RCC 7860 (cell line): ENCODE data around the gene PLD3.

Experiments
- DNase-seq: peaks from one replicate; pipeline ENCODE4 v3.0.0-alpha.2; 2015; ENCODE audit warnings: low spot score
- FAIRE-seq: peaks from 2 replicates; lab custom pipeline; 2012; peaks lifted over from hg19 to GRCh38; lab: Jason Lieb, UNC

Gene PLD3

DNA sequence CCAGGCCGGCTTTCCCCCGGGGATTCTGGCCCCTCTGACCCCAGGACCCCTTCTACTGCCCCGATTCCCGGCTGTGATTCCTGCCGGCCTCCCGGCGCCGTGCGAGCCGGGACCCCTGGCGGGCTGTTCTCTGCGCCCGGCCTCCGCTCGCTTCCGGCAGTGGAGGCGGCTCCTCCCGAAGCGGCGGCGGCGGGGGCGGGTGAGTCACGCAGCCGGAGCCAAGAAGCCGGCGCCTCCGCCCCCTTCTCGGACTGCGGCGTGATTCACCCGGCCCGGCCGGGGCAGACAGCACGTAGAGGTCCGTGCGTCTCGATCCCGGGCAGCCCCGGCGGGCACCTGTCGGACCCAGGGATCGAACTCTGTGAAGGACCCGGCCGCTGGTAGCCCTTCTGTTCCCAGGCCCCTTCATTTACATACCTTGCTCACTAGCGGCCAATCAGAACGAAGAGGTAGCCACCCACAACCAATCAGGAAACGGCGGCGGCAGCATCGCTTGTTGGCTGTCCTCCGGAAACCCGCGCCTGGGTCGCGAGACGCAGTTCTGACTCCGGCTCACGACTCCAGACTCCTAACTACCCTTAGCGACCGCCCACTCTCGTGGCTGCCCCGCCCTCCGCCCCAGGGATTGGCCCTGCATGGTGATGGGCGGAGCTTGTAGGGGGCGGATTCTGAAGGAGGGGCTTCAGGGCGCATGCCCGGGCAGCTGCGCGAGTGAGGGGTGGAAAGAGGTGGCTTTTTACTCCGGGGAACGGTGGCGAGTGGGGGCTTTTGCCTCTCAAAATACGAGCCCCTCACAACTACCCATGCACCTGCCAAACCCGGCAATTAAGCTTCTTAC is 77.2 kb downstream of the PLD3 start, which contains the start of gene SERTAD1:
Gene SERTAD1, minus strand, starts transcription at position 543 of the 838 bp plus-strand sequence. CDS start 2,446 bp downstream, outside the sequence.
- DNase-seq (peak; percentile 95), FAIRE-seq (peak; percentile 81)
